Limb (tissue), 2 donors: ENCODE data around the gene SMURF2.
"Not testable (repeated sequence)": the region's sequence is repeated elsewhere in the genome, so short reads cannot be mapped to it uniquely, and the experiment has no call there.

Experiments used
- DNase-seq, 2 donors: peaks; one replicate each; pipeline ENCODE4 v3.0.0-alpha.2; 2016; ENCODE audit errors: extremely low spot score in 2 of 2

The SMURF2 gene

DNA sequence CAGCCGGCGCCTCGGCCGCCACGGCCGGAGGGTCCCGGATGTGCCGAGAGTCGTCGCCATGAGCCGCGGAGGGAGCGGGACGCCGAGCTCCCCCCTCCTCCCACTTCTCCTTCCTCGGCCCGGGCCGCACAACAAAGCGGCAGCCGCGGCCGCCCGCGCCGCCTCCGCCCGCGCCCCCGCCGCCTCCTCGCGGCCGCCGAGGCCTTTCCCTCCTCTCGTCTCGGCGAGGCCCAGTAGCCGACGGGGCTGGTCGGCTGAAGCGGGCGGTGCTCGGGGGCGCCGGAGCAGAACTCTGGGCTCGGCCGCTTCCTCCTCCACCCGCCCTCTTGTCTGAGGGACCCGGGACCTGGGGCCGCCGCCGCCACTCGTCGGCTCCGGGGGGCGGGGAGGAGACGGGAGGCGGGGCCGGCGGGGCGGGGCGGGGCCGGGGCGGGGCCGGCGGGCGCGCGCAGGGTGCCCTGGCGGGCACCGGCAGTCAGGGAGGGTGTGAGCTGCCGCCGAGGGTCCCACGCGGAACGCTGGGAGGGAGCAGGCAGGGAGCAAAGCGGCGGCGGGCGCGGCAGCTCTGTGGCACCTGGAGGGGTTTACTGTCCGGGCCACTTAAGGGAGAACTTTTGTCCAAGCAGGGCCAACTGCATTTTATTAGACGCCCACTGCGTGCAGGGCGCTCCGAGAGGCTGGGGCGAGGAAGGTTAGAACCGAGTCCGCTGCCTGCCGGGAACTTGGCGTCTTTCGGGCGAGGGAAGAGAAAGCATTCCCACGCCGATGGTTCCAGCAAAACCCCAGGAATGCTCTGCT is at the start of gene SMURF2:
Gene SMURF2 (minus strand): TSS at position 332 of the 798 bp plus-strand sequence. CDS start 427 bp downstream, outside the sequence.
- DNase-seq: peak; percentile 55 to 91

DNA sequence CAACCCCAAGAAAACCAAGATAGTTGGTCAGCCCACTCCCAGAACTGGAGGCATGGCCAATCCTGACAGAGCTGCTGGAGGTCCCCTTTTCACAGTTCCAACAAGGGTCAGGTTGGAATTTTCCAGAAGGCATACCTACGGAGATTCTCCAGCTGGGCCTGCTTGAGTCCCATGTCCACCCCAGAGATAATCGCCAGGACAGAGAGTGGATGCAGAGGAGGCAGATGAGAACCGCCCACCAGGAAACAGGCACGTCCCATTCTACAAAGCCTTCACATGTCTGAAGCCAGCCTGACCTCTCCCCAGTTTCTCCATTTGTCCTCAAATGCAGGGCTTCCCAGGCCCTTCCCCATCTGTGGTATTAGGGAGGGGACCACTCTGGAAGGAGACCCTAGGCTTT is 47.4 kb upstream of the SMURF2 start:
- DNase-seq: no peak

DNA sequence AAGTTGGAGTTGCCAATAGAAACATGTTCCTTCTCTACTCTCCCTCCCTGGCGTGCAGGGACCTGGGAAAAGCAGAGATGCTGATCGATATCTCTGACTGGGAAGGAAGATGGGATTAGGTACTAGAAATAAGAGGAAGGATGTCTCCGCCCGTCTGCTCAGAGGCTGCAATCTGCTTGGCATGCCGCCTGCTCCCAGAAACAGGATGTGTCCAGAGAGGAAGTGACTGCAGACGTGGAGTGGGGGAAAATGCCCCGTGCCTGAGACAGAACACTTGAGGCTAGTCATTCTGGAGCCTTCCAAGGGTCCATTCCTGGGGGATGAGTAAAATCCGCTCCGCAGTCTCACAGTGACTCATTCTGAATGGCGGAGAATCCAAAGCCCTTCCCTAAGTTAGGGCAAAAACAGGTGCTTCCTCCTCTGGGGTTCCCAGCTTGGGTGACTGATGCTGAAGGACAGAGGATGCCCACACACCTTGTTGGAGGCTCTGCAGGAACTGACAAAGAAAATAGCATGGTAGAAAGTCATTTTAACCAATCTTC is 45.0 kb upstream of the SMURF2 start:
- DNase-seq: peak; percentile 37 to 40

DNA sequence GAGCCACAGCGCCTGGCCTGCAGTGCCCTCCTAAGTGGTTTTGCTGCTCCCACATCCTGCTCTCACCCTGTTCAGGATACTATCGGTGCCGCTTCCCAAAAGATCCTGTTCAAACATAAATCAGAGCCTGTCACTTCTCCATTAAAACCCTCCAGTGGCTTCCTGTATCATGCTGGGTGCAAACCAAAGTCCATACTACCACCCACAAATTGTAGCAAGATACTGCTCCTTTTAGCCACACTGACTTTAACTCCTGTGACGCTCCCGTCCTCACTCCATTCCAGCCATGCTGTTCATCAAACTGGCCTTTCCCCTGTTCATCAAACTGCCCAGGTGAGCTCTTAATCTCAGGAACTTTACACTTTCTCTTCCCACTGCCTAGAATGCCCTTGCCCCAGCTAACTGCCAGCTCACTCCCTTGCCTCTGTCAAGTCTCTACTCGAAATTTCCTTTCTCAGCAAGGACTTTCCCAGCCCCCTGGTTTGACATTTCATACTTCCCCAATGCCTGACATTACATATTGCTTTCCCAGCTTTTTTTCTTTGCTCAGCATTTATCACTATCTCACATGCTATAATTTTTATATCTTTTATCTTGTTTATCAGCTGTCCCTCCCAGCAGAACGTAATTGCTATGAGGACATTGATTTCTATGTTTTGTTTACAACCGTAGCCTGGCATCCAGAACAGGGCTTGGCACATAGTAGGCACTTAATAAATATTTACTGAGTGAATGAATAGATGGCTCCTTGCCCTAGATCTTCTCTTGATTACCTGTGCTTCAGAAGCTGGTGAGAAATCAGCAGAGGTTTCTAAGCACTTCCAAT is 44.3 kb upstream of the SMURF2 start:
- no peak for DNase-seq

DNA sequence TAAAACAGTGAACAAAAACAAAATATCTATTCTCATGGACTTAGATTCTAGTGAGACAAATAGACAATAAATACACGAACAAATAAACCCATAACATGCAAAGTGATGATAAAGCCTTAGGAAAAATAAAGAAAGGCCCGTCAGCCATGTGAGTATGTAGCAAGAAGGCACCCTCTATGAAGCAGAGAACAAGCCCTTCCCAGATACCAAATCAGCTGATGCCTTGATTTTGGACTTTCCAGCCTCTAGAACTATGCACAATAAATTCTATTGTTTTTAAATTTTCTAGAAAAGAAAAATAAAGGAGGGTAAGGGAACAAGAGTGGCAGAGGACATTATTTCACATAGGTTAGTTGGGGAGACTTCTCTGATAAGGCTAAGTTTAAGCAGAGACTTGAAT is 40.7 kb upstream of the SMURF2 start:
- no peak for DNase-seq

DNA sequence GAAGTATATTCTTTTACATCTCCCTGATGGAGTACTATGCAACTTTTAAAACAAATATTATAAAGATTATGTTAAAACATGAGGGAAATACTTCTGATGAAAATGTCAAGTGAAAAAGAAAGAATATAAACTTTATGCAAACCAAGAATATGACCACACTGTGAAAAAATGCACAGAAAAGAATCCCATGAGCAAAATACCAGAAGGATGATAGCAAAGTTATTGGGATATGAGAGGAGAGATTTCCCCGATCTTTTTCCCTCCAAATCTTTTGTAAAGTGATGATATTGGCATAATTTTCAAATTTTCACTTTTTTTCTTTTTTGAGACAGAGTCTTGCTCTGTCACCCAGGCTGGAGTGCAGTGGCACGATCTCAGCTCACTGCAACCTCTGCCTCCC is 36.6 kb upstream of the SMURF2 start:
- no peak for DNase-seq

DNA sequence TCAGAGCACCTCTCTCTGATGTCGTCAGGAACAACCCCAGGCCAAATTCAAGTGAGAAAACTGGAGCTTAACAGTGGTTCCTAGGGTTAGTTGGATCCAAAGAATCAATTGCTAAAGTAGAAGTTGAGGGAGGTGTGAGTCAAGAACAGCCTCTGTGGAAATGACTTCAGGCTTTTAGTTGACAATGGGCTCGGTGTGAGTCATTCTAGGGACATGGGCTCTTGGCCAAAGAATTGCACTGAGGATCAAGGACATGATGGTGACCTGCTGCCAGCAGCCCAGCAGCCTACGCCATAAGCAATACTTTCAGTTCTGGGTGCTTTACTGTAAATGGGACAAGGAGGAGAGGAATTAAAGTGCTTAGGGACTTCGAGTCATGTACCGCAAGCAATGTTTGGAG is 32.1 kb upstream of the SMURF2 start:
- no peak for DNase-seq

DNA sequence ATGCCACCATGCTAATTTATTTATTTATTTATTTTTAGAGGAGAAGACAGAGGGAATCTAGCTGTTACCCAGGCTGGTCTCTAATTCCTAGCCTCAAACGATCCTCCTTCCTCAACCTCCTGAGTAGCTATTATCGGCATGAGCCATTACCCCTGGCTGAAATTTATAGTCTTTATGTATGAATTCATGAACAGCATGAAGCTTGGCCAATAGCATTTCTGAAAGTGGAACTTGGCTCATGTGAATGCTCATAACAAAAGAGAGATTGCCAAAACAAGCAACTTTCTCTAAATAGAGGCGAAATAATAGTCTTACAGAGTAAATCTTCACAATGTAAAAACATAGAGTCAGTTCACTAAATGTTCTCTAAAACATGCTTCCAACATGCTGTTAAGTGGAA is 30.1 kb upstream of the SMURF2 start:
- DNase-seq: no peak

DNA sequence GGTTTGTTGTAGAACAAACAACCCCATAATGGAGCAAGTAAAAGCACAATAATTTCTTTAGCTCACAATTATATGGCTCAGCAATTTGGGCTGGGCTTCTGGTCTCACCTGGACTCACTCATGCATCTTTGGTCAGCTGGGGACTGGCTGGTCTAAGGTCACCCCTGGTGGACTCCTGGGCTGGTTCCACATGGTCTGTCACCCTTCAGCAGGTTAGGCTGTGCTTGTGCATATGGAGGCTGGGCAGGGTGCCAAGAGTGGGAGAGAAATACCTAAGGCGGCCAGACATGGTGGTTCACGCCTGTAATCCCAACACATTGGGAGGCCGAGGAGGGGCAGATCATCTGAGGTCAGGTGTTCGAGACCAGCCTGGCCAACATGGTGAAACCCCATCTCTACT is 27.0 kb upstream of the SMURF2 start:
- DNase-seq: no peak

DNA sequence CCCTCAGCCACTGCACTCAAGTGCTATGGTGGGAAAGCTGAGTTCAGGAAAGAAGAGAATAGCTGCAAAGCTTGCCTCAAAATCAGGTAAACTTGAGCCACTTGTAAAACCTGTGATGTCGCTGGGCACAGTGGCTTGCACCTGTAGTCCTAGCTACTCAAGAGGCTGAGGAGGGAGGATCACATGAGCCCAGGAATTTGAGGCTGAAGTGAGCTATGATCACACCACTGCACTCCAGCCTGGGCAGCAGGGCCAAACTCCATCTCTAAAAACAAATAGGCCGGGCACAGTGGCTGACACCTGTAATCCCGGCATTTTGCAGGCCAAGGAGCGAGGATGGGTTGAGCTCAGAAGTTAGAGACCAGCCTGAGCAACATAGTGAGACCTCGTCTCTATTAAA is 26.4 kb upstream of the SMURF2 start:
- DNase-seq: no peak

DNA sequence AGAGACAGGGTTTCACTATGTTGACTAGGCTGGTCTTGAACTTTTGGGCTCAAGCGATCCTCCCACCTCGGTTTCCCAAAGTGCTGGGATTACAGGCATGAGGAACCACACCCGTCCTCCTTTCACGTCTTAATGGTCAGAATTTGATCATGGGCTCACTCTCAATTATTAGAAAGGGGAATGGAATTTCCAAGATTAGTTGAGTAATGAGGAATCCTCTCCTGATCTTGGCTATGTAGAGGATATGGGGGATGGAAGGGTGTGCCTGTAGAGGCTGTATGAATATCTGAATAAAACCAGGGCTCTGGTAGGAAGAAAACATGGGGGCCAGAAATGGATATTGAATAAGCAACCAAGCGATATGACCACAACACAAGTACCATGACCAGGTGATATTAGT is 25.9 kb upstream of the SMURF2 start:
- DNase-seq: no peak

DNA sequence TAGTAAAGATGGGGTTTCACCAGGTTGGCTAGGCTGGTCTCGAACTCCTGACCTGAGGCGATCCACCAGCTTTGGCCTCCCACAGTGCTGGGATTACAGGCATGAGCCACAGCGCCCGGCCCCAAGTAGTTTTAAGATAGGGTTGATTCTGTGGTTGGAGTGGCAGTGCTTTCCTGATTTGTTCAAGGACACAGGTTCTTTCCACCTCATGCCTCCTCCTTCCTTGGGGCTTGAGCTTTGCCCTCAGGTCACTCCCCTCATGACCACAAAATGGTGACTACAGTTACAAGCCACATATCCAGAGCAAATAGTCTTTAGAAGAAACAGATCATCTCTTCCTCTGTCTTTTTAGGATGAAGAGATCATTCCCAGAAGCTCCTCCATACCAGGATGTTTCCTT is 25.3 kb upstream of the SMURF2 start:
- no peak for DNase-seq

DNA sequence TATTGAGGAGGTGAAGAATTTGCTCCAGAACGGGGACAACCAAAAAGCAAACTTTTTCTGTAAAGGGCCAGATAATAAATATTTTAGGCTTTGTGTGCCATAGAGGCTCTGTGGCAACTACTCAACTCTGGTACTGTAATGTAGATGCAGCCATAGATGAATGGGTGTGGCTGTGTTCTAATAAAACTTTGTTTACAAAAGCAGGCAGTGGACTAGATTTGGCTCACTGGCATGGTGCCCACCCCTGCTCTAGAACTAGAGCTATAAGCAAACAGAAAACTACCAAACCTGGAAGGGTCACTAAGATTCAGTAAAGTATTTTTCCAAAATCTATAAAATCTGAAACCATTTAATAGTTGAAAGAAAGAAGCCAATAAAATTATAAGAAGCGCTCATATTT is 24.6 kb upstream of the SMURF2 start:
- DNase-seq: no peak

DNA sequence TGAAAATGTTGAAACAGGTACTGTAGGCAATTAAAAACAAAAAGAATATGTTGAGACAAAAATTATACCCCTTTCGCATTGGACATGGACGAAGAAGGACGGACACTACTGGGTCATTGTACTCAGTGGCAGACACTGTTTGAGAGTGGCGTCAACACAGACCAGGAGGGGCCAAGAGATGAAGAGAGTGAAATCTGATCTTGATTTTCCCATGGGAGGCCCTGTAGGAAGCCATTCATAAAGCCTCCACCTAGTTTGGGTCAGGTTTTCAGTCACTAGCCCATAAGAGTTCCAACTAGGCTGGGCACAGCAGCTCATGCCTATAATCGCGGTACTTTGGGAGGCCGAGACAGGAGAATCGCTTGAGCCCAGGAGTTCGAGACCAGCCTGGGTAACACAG is 23.6 kb upstream of the SMURF2 start:
- no peak for DNase-seq

DNA sequence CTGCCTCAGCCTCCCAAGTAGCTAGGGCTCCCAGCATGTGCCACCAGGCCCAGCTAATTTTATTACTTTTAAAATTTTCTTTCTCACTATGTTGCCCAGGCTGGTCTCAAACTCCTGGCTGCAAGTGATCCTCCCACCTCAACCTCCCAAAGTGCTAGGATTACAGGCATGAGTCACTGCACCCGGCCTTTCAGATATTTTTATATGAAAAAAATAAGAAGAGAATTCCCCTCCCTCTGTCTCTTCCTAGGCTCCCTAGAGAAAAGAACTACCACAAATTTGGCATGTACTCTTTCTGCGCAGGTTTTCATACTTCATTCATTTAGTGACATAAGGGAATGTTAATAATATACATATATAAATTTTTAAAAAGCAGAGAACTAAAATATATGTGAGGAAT is 21.7 kb upstream of the SMURF2 start:
- no peak for DNase-seq

DNA sequence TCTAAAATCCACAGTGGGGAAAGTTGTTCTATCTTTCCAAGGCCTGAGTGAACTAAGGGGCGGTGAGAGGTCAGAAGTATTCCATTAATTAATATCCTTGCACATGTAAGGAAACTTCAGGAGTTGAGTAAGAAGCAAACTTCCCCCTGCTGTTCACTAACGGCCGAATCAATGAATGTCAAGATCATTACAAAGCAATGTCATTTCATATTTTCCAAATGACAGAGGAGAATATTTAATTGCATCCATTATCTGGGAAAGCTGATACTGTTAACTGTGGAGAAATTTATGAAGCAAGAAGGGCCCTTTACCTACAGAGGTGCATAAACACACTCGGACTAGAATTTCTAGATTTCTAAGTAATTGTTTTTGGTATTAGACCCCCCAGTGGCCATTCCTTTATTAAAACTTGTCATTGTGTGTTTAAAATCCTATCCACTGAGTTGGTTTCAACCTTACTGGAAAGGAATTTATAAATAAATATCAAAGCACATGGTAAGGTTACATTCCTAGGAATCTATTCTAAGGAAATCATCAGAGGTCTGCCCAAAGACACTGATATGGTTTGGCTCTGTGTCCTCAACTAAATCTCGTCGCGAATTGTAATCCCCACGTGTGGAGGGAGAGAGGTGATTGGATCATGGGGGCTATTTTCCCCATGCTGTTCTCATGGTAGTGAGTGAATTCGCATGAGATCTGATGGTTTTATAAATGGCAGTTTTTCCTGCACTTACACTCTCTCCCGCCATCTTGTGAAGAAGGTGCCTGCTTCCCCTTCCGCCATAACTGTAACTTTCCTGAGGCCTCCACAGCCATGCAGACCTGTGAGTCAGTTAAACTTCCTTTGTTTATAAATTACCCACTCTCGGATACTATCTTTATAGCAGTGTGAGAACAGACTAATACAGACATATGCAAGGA is 20.4 kb upstream of the SMURF2 start:
- no peak for DNase-seq

DNA sequence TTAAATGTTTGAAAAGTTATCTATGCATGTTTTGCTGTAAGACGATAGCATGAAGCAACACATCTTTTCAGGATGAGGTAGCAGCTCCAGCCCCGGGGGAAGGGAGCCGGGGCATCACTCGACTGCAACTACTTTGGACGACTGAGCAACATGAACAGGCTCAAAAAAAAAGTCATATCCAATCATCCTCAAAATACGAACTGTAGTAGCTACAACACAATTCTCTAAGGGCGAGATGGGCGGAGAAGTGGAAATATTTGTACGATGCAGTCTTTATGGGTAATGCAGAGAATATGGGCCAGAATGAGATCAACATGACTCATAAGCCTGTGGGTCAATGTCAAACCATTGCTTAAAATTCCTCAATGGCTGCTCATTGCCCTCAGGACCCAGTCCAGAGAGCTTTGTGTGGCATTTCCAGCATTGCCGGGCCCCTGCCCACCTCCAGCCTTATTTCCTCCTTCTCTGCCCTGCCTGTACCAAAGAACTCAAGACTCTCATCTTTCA is 17.7 kb upstream of the SMURF2 start:
- peak in 1 of 2 donors; percentile 18 for DNase-seq

DNA sequence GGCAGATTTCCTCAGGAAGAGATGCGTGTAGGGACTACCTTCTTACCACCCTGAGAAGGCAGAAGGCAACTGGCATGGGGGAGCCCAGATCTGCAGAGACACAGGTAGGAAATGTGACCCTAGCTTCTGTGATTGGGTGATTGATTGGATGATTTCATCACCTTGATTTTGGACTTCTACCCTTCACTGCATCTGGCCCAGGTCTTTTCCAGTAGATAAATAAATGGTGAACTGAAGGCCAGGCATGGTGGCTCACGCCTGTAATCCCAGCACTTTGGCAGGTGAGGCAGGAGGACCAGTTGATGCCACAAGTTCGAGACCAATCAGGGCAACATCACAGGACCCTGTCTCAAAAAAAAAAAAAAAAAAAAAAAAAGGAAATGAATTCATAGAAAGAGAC is 14.7 kb upstream of the SMURF2 start:
- no peak for DNase-seq

DNA sequence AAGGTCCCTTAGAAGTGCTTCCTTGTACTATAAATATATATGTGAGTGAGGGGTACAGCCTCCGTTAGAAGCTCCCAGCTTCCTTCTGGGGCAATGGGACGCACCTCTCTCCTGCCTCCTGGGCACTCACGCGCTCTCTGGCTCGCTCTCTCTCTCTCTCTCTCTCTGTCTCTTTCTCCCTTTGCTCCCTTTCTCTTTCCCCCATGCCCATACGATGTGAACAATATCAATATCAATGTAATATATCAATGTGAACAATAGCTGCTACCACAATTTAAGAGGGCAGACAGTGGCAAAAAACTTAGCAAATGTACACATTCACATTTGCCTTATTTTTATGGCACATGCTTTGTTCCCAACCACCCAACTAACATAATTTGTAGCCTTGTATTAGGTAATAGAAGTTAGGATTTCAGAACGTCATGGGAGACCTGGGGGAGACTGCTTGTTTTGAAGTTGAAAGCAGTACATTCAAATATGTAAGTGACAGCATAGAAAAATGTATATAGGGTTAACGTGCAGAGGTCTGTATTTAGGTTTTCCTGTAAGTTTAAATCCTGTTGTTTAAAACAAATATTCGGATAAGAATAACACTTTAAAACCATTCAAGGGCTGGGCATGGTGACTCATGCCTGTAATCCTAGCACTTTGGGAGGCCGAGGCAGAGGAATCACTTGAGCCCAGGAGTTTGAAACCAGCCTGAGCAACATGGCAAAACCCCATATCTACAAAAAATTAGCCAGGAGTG is 8.9 kb upstream of the SMURF2 start:
- DNase-seq: not testable (repeated sequence)
